Measurements from ENCODE around the gene RFX5.

- no peak for TF ChIP-seq CTCF (conservative IDR thresholded peaks at IDR 0.05; ENCODE audit: low read depth, low read length)
- TF ChIP-seq EZH2phosphoT487 (IDR thresholded peaks at IDR 0.05; ENCODE audit: borderline replicate concordance, low read length), result no peak
- TF ChIP-seq EZH2 (IDR thresholded peaks at IDR 0.05; ENCODE audit: low read length, unreplicated experiment), result no peak
Observed at GRCh38 chr1:151336556-151336955, 10.5 kb downstream of the RFX5 start.

All from PC-3 (cell line).